Measurements from ENCODE around the gene FSHR. TPM values are rescaled to one million over a fixed set of nuclear protein-coding genes. Genes with fewer than 3 reads are reported as not detected.

The FSHR gene, protein sequence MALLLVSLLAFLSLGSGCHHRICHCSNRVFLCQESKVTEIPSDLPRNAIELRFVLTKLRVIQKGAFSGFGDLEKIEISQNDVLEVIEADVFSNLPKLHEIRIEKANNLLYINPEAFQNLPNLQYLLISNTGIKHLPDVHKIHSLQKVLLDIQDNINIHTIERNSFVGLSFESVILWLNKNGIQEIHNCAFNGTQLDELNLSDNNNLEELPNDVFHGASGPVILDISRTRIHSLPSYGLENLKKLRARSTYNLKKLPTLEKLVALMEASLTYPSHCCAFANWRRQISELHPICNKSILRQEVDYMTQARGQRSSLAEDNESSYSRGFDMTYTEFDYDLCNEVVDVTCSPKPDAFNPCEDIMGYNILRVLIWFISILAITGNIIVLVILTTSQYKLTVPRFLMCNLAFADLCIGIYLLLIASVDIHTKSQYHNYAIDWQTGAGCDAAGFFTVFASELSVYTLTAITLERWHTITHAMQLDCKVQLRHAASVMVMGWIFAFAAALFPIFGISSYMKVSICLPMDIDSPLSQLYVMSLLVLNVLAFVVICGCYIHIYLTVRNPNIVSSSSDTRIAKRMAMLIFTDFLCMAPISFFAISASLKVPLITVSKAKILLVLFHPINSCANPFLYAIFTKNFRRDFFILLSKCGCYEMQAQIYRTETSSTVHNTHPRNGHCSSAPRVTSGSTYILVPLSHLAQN
- total RNA-seq, result not detected in 2 replicates
- not detected in 2 replicates for polyA plus RNA-seq
- not detected in 2 replicates for polyA plus RNA-seq (2011; cell fraction: cytosol; rRNA removed)
- not detected in 2 replicates for polyA plus RNA-seq (2011; cell fraction: nucleus; rRNA removed)
- not detected in 2 replicates for polyA plus RNA-seq (2012)
- polyA minus RNA-seq, result not detected in 2 replicates
- polyA minus RNA-seq (2011; cell fraction: cytosol; rRNA and poly(A)+ RNA removed), result not detected
- not detected in 2 replicates for polyA minus RNA-seq (2011; cell fraction: nucleus; rRNA and poly(A)+ RNA removed)
- percentile 0 among the genes with signal in this experiment for Bru-seq, nascent RNA
- BruChase-seq, experiment 1, labeled RNA remaining after a 6-hour chase, result not detected
- not detected for BruChase-seq, experiment 2, labeled RNA remaining after a 2-hour chase
- long read RNA-seq, result 0 reads

- BruUV-seq (replicated peaks), result no TSS peak
- Histone ChIP-seq H3K4me2 (ENCODE audit: insufficient read depth, low read length) (no peak within 1 kb of the TSS), H3K4me3 (replicated peaks in 1 of 3; ENCODE audit: insufficient read depth in 1 of 3, low read depth in 1 of 3, low read length in 3 of 3) (no peak within 1 kb of the TSS), H3K79me2 (ENCODE audit: control insufficient read depth, insufficient read depth, low read length) (no peaks in the 10 kb centered on the region), H3K9me1 (replicated peaks; ENCODE audit: control insufficient read depth, extremely low read depth, insufficient read depth, low read length) (no peaks in the 10 kb centered on the region), H3K36me3 (ENCODE audit: control insufficient read depth in 2 of 2, extremely low read depth in 1 of 2, insufficient read depth in 2 of 2, low read length in 2 of 2) (no peaks in the 10 kb centered on the region), H2AFZ (ENCODE audit: low read depth, low read length) (no peak within 1 kb of the TSS), H3K4me1 (ENCODE audit: control insufficient read depth, extremely low read depth, insufficient read depth, low read length) (no peaks in the 10 kb centered on the region), H3K27ac (ENCODE audit: insufficient read depth, low read depth, low read length) (no peak within 1 kb of the TSS), H3K9me3 (replicated peaks; ENCODE audit: control insufficient read depth, insufficient read depth, low read length) (no peaks in the 10 kb centered on the region), H3K9ac (replicated peaks; ENCODE audit: extremely low read depth, insufficient read depth, low read length) (no peak within 1 kb of the TSS), H4K20me1 (replicated peaks; ENCODE audit: control insufficient read depth, extremely low read depth, insufficient read depth, low read length) (no peaks in the 10 kb centered on the region), H3K27me3 (ENCODE audit: control insufficient read depth in 2 of 2, insufficient read depth in 2 of 2, low read length in 2 of 2) (no peaks in the 10 kb centered on the region)
- intact Hi-C loops (cut with micrococcal nuclease), result no loop called here
- dilution Hi-C loops (cut with MboI; ENCODE audit: extremely low pct_ligation_motif_present, low sequenced_read_pairs), result no loop called here
- DNase-seq (ENCODE audit: low read depth, low spot score), result no peak
- TF ChIP-seq FOS (IDR thresholded peaks at IDR 0.05; ENCODE audit: borderline replicate concordance, insufficient read depth, low read length), result no peak
- CTCF ChIA-PET, result no interaction called here
- FAIRE-seq, result no peak
- POLR2A ChIA-PET, result no interaction called here
Measured at GRCh38 chr2:49154140-49154539, at the start of gene FSHR. Gene FSHR, minus strand, starts transcription at chr2:49154515. Its CDS starts 98 bp downstream, at chr2:49154417.

GRCh38 chr2:49199266-49199665, 45.0 kb upstream of the FSHR start:
- ChIA-PET CTCF (no interaction called here), POLR2A (no interaction called here)
- no peak for FAIRE-seq

More at GRCh38 chr2:49199266-49199665, 45.0 kb upstream of the FSHR start:
- H3K9me1 ChIP-seq (replicated peaks; ENCODE audit: control insufficient read depth, extremely low read depth, insufficient read depth, low read length), result no peaks in the 10 kb centered on the region
- TF ChIP-seq MAX (IDR thresholded peaks at IDR 0.05; ENCODE audit: insufficient read depth, insufficient read length) (no peak), EZH2 (IDR thresholded peaks at IDR 0.05; ENCODE audit: borderline replicate concordance, low read depth, low read length, severe bottlenecking) (no peak), CTCF (IDR thresholded peaks at IDR 0.05; ENCODE audit: extremely low read depth in 1 of 2, insufficient read depth in 1 of 2, low read depth in 1 of 2, low read length in 2 of 2) (no peak)
- no TSS peak for BruUV-seq (replicated peaks)
- dilution Hi-C loops (cut with MboI; ENCODE audit: extremely low pct_ligation_motif_present, low sequenced_read_pairs), result no loop called here
- H4K20me1 ChIP-seq (replicated peaks; ENCODE audit: control insufficient read depth, extremely low read depth, insufficient read depth, low read length), result no peaks in the 10 kb centered on the region
- H3K4me2 ChIP-seq (ENCODE audit: insufficient read depth, low read length), result no peak overlapping the region
- no peaks in the 10 kb centered on the region for H3K36me3 ChIP-seq (ENCODE audit: control insufficient read depth in 2 of 2, extremely low read depth in 1 of 2, insufficient read depth in 2 of 2, low read length in 2 of 2)
- no peaks in the 10 kb centered on the region for H3K79me2 ChIP-seq (ENCODE audit: control insufficient read depth, insufficient read depth, low read length)
- H3K4me3 ChIP-seq (replicated peaks in 1 of 3; ENCODE audit: insufficient read depth in 1 of 3, low read depth in 1 of 3, low read length in 3 of 3), result no peak overlapping the region
- DNase-seq (ENCODE audit: low read depth, low spot score), result no peak
- intact Hi-C loops (cut with micrococcal nuclease), result no loop called here
- no peak overlapping the region for H2AFZ ChIP-seq (ENCODE audit: low read depth, low read length)
- no peaks in the 10 kb centered on the region for H3K4me1 ChIP-seq (ENCODE audit: control insufficient read depth, extremely low read depth, insufficient read depth, low read length)
- no peak overlapping the region for H3K27ac ChIP-seq (ENCODE audit: insufficient read depth, low read depth, low read length)
- H3K9me3 ChIP-seq (replicated peaks; ENCODE audit: control insufficient read depth, insufficient read depth, low read length), result no peaks in the 10 kb centered on the region
- H3K27me3 ChIP-seq (ENCODE audit: control insufficient read depth in 2 of 2, insufficient read depth in 2 of 2, low read length in 2 of 2), result no peaks in the 10 kb centered on the region
- no peak overlapping the region for H3K9ac ChIP-seq (replicated peaks; ENCODE audit: extremely low read depth, insufficient read depth, low read length)

Measured in endothelial cell of umbilical vein (primary cell).